DOHH2 (cell line): ENCODE measurements around the gene TMEM219.

Experiments used
- H3F3A ChIP-seq: fragments of 200-600 bp; sonication (generic), shearing (Covaris generic); 2 replicates; pipeline ENCODE4 v1.6.0; 2016; ENCODE audit warnings: antibody characterized with exemption, mild to moderate bottlenecking; ENCODE audit not compliant: control insufficient read depth, insufficient read depth
- H3K27ac ChIP-seq: fragments of 200-600 bp; sonication (generic); 2 replicates; pipeline ENCODE4 v1.5.1; 2014; ENCODE audit warnings: low read depth, mild to moderate bottlenecking, low read length, moderate library complexity
- H3K27me3 ChIP-seq: fragments of 200-600 bp; sonication (generic); 2 replicates; pipeline ENCODE4 v1.6.1; 2014; ENCODE audit warnings: mild to moderate bottlenecking, low read length, mixed read lengths; ENCODE audit not compliant: control insufficient read depth
- H3K36me3 ChIP-seq: fragments of 200-600 bp; sonication (generic); 2 replicates; pipeline ENCODE4 v1.6.1; 2014; ENCODE audit warnings: mild to moderate bottlenecking, low read length, moderate library complexity, mixed read lengths; ENCODE audit not compliant: control insufficient read depth
- H3K4me1 ChIP-seq: fragments of 200-600 bp; sonication (generic); 2 replicates; pipeline ENCODE4 v1.6.1; 2014; ENCODE audit warnings: mild to moderate bottlenecking, low read length, mixed read lengths; ENCODE audit not compliant: control insufficient read depth
- H3K4me2 ChIP-seq: fragments of 200-600 bp; sonication (generic); 2 replicates; pipeline ENCODE4 v1.6.0; 2014; ENCODE audit warnings: mild to moderate bottlenecking, low read length, moderate library complexity
- H3K4me3 ChIP-seq: fragments of 200-600 bp; sonication (generic); 2 replicates; pipeline ENCODE4 v1.5.1; 2014; ENCODE audit warnings: mild to moderate bottlenecking, low read length, mixed read lengths
- H3K79me2 ChIP-seq: fragments of 200-600 bp; sonication (generic); 2 replicates; pipeline ENCODE4 v1.6.1; 2014; ENCODE audit warnings: mild to moderate bottlenecking, low read length, mixed read lengths; ENCODE audit not compliant: control insufficient read depth
- H3K9me2 ChIP-seq: fragments of 200-600 bp; sonication (generic); replicated peaks from 2 replicates; pipeline ENCODE4 v1.6.1; 2014; ENCODE audit warnings: mild to moderate bottlenecking, low read length, mixed read lengths; ENCODE audit not compliant: control insufficient read depth
- H3K9me3 ChIP-seq: fragments of 200-600 bp; sonication (generic); 2 replicates; pipeline ENCODE4 v1.6.1; 2014; ENCODE audit warnings: antibody characterized with exemption, low read length, mixed read lengths; ENCODE audit not compliant: control insufficient read depth, insufficient read depth
- H4K20me1 ChIP-seq: fragments of 200-600 bp; sonication (generic); 2 replicates; pipeline ENCODE4 v1.6.0; 2014; ENCODE audit warnings: low read depth, mild to moderate bottlenecking, antibody characterized with exemption, low read length, moderate library complexity; ENCODE audit not compliant: control insufficient read depth, insufficient read depth
- CTCF ChIP-seq: fragments of 200-600 bp; sonication (generic); IDR thresholded peaks from one replicate; pipeline ENCODE4 v1.5.1; 2014; ENCODE audit warnings: antibody characterized with exemption, mild to moderate bottlenecking, low read depth, low read length; ENCODE audit not compliant: poor library complexity, severe bottlenecking
- EZH2phosphoT487 ChIP-seq: fragments of 200-600 bp; sonication (generic); IDR thresholded peaks from 2 replicates; pipeline ENCODE4 v1.6.1; 2017; ENCODE audit warnings: borderline replicate concordance, mild to moderate bottlenecking, antibody characterized with exemption, low read length, moderate library complexity, mixed read lengths

The TMEM219 gene

GRCh38 chr16:29968205-29968604, 6.3 kb downstream of the TMEM219 start:
- Histone ChIP-seq H3K9me2 (no peaks in the 10 kb centered on the region), H3K4me2 (no peak overlapping the region), H3K79me2 (no peaks in the 10 kb centered on the region), H3K27ac (no peak overlapping the region), H3F3A (0 out of 2 replicates have a peak, but pooled peaks cover 8% of the 10 kb centered on the region), H3K4me3 (no peak overlapping the region), H3K4me1 (peaks cover 7% of the 10 kb centered on the region), H4K20me1 (no peaks in the 10 kb centered on the region), H3K9me3 (peaks cover 6% of the 10 kb centered on the region; the same call in 1 of the 2 replicates), H3K36me3 (peaks cover 27% of the 10 kb centered on the region), H3K27me3 (no peaks in the 10 kb centered on the region)
- TF ChIP-seq CTCF (no peak), EZH2phosphoT487 (no peak)

GRCh38 chr16:29971304-29971703, 9.4 kb downstream of the TMEM219 start:
- Histone ChIP-seq H3K4me2 (no peak overlapping the region), H3K27ac (no peak overlapping the region), H3K9me2 (no peaks in the 10 kb centered on the region), H3K4me1 (peaks cover 25% of the 10 kb centered on the region), H3K36me3 (peaks cover 41% of the 10 kb centered on the region), H3K9me3 (peaks cover 7% of the 10 kb centered on the region; the same call in 1 of the 2 replicates), H3F3A (0 out of 2 replicates have a peak, but pooled peaks cover 6% of the 10 kb centered on the region), H3K4me3 (no peak overlapping the region), H3K27me3 (no peaks in the 10 kb centered on the region), H4K20me1 (peaks cover 7% of the 10 kb centered on the region; the same call in 1 of the 2 replicates), H3K79me2 (peaks cover 26% of the 10 kb centered on the region)
- TF ChIP-seq CTCF = no peak
- no peak for TF ChIP-seq EZH2phosphoT487

GRCh38 chr16:29972500-29972899, 10.6 kb downstream of the TMEM219 start:
- H3K4me3 ChIP-seq = no peak overlapping the region
- TF ChIP-seq EZH2phosphoT487 (no peak), CTCF (no peak)

More at GRCh38 chr16:29972500-29972899, 10.6 kb downstream of the TMEM219 start:
- H3K79me2 ChIP-seq = peaks cover 38% of the 10 kb centered on the region
- H3K9me2 ChIP-seq = no peaks in the 10 kb centered on the region
- peaks cover 10% of the 10 kb centered on the region for H4K20me1 ChIP-seq
- no peaks in the 10 kb centered on the region for H3K27me3 ChIP-seq
- H3K4me1 ChIP-seq = peaks cover 30% of the 10 kb centered on the region
- peaks cover 7% of the 10 kb centered on the region; the same call in 1 of the 2 replicates for H3K9me3 ChIP-seq
- H3K36me3 ChIP-seq = peaks cover 52% of the 10 kb centered on the region
- 0 out of 2 replicates have a peak, but pooled peaks cover 6% of the 10 kb centered on the region for H3F3A ChIP-seq
- H3K27ac ChIP-seq = no peak overlapping the region
- H3K4me2 ChIP-seq = no peak overlapping the region
